NCI-H2081 treated with DMSO at 0.1 percent for 48 hours (cell line): Measurements from ENCODE around the gene HEYL.

Experiments used
- DNase-seq: peaks from one replicate; lab custom pipeline; 2025; lab: John Stamatoyannopoulos, UW

Gene HEYL

GRCh38 chr1:39639305-39640130 is at the start of gene HEYL:
HEYL (minus strand) TSS chr1:39639643; CDS start chr1:39639625, 18 bp downstream.
- DNase-seq = no peak

- no peak for DNase-seq
Observed at GRCh38 chr1:39689214-39689613, 49.8 kb upstream of the HEYL start.

- DNase-seq = no peak
Observed at GRCh38 chr1:39688706-39689105, 49.3 kb upstream of the HEYL start.

- DNase-seq = no peak
Observed at GRCh38 chr1:39687243-39687642, 47.8 kb upstream of the HEYL start.

- no peak for DNase-seq
Observed at GRCh38 chr1:39685071-39685470, 45.6 kb upstream of the HEYL start.

GRCh38 chr1:39684313-39684664 is 44.8 kb upstream of the HEYL start:
- no peak for DNase-seq

GRCh38 chr1:39683591-39684312 is 44.3 kb upstream of the HEYL start:
- no peak for DNase-seq

- DNase-seq = no peak
Observed at GRCh38 chr1:39681999-39682398, 42.6 kb upstream of the HEYL start.

GRCh38 chr1:39681294-39681693 is 41.9 kb upstream of the HEYL start:
- DNase-seq = no peak

- no peak for DNase-seq
Observed at GRCh38 chr1:39680751-39681150, 41.3 kb upstream of the HEYL start.

- DNase-seq = no peak
Observed at GRCh38 chr1:39679821-39680220, 40.4 kb upstream of the HEYL start.

GRCh38 chr1:39678889-39679288 is 39.4 kb upstream of the HEYL start:
- no peak for DNase-seq

GRCh38 chr1:39677645-39678044 is 38.2 kb upstream of the HEYL start:
- no peak for DNase-seq

GRCh38 chr1:39676948-39677548 is 37.6 kb upstream of the HEYL start:
- no peak for DNase-seq

- no peak for DNase-seq
Observed at GRCh38 chr1:39675220-39675619, 35.8 kb upstream of the HEYL start.

- no peak for DNase-seq
Observed at GRCh38 chr1:39673215-39673614, 33.8 kb upstream of the HEYL start.

GRCh38 chr1:39672551-39672947 is 33.1 kb upstream of the HEYL start:
- DNase-seq = no peak

GRCh38 chr1:39671793-39672550 is 32.5 kb upstream of the HEYL start, which contains the start of gene NT5C1A:
NT5C1A (minus strand) TSS chr1:39672107; CDS start chr1:39672038, 69 bp downstream.
- no peak for DNase-seq

- no peak for DNase-seq
Observed at GRCh38 chr1:39671433-39671792, 32.0 kb upstream of the HEYL start.

GRCh38 chr1:39670689-39671088 is 31.2 kb upstream of the HEYL start:
- DNase-seq = no peak

GRCh38 chr1:39668894-39669293 is 29.5 kb upstream of the HEYL start:
- DNase-seq = no peak

GRCh38 chr1:39668111-39668510 is 28.7 kb upstream of the HEYL start:
- no peak for DNase-seq
